Measurements from ENCODE around the gene DDIT4. TPM values are rescaled to one million over a fixed set of nuclear protein-coding genes. Genes with fewer than 3 reads are reported as not detected.

DDIT4 gene
- total and polyA plus RNA-seq, 9 of the 15 experiments (the other 6 are each of a cell fraction or from before 2014, with no cell fraction given) = 8.2 to 675 (median 159) TPM

DNA sequence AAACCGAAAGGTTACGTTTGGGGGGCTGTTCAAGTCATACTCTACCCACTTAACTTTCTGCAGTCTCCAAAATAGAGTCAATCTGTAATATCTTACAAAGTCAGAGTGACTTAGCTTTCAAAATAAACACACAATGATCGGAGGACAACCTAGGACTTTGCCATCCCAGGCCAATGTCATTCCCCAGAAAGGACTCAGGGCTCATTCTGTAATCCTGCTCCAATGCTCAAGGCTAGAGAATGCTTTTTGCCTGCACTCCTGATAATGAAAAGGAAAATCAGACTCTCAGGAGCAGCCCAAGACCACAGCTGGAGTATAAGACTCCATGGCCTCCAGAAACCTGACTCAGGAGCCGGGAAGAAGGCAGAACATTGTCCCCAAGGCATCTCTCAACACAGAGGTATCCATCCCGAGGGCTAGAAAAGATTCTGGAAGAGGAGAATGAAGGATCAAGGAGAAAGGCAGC is 29.1 kb upstream of the DDIT4 start (continued):
- TF ChIP-seq, protein P1, sequence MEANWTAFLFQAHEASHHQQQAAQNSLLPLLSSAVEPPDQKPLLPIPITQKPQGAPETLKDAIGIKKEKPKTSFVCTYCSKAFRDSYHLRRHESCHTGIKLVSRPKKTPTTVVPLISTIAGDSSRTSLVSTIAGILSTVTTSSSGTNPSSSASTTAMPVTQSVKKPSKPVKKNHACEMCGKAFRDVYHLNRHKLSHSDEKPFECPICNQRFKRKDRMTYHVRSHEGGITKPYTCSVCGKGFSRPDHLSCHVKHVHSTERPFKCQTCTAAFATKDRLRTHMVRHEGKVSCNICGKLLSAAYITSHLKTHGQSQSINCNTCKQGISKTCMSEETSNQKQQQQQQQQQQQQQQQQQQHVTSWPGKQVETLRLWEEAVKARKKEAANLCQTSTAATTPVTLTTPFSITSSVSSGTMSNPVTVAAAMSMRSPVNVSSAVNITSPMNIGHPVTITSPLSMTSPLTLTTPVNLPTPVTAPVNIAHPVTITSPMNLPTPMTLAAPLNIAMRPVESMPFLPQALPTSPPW (CRISPR knock-in tag; IDR thresholded peaks at IDR 0.05) = no peak
- TF ChIP-seq SMAD3 (CRISPR knock-in tag; conservative IDR thresholded peaks at IDR 0.05) (no peak), GABPA (tag; conservative IDR thresholded peaks at IDR 0.05; ENCODE audit: low read depth) (no peak), LARP7 (IDR thresholded peaks at IDR 0.05) (no peak), CBFA2T2 (conservative IDR thresholded peaks at IDR 0.05) (no peak), NFE2L1 (tag; IDR thresholded peaks at IDR 0.05; ENCODE audit: borderline replicate concordance, low read depth) (no peak)
- TF ChIP-seq, protein P2, sequence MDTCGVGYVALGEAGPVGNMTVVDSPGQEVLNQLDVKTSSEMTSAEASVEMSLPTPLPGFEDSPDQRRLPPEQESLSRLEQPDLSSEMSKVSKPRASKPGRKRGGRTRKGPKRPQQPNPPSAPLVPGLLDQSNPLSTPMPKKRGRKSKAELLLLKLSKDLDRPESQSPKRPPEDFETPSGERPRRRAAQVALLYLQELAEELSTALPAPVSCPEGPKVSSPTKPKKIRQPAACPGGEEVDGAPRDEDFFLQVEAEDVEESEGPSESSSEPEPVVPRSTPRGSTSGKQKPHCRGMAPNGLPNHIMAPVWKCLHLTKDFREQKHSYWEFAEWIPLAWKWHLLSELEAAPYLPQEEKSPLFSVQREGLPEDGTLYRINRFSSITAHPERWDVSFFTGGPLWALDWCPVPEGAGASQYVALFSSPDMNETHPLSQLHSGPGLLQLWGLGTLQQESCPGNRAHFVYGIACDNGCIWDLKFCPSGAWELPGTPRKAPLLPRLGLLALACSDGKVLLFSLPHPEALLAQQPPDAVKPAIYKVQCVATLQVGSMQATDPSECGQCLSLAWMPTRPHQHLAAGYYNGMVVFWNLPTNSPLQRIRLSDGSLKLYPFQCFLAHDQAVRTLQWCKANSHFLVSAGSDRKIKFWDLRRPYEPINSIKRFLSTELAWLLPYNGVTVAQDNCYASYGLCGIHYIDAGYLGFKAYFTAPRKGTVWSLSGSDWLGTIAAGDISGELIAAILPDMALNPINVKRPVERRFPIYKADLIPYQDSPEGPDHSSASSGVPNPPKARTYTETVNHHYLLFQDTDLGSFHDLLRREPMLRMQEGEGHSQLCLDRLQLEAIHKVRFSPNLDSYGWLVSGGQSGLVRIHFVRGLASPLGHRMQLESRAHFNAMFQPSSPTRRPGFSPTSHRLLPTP (IDR thresholded peaks at IDR 0.05; ENCODE audit: borderline replicate concordance, extremely low read depth, insufficient read length) = no peak
- TF ChIP-seq, protein P3, sequence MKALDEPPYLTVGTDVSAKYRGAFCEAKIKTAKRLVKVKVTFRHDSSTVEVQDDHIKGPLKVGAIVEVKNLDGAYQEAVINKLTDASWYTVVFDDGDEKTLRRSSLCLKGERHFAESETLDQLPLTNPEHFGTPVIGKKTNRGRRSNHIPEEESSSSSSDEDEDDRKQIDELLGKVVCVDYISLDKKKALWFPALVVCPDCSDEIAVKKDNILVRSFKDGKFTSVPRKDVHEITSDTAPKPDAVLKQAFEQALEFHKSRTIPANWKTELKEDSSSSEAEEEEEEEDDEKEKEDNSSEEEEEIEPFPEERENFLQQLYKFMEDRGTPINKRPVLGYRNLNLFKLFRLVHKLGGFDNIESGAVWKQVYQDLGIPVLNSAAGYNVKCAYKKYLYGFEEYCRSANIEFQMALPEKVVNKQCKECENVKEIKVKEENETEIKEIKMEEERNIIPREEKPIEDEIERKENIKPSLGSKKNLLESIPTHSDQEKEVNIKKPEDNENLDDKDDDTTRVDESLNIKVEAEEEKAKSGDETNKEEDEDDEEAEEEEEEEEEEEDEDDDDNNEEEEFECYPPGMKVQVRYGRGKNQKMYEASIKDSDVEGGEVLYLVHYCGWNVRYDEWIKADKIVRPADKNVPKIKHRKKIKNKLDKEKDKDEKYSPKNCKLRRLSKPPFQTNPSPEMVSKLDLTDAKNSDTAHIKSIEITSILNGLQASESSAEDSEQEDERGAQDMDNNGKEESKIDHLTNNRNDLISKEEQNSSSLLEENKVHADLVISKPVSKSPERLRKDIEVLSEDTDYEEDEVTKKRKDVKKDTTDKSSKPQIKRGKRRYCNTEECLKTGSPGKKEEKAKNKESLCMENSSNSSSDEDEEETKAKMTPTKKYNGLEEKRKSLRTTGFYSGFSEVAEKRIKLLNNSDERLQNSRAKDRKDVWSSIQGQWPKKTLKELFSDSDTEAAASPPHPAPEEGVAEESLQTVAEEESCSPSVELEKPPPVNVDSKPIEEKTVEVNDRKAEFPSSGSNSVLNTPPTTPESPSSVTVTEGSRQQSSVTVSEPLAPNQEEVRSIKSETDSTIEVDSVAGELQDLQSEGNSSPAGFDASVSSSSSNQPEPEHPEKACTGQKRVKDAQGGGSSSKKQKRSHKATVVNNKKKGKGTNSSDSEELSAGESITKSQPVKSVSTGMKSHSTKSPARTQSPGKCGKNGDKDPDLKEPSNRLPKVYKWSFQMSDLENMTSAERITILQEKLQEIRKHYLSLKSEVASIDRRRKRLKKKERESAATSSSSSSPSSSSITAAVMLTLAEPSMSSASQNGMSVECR (CRISPR knock-in tag; IDR thresholded peaks at IDR 0.05) = no peak
- TF ChIP-seq, protein P4, sequence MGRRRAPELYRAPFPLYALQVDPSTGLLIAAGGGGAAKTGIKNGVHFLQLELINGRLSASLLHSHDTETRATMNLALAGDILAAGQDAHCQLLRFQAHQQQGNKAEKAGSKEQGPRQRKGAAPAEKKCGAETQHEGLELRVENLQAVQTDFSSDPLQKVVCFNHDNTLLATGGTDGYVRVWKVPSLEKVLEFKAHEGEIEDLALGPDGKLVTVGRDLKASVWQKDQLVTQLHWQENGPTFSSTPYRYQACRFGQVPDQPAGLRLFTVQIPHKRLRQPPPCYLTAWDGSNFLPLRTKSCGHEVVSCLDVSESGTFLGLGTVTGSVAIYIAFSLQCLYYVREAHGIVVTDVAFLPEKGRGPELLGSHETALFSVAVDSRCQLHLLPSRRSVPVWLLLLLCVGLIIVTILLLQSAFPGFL (CRISPR knock-in tag; IDR thresholded peaks at IDR 0.05) = no peak
- TF ChIP-seq, protein P5, sequence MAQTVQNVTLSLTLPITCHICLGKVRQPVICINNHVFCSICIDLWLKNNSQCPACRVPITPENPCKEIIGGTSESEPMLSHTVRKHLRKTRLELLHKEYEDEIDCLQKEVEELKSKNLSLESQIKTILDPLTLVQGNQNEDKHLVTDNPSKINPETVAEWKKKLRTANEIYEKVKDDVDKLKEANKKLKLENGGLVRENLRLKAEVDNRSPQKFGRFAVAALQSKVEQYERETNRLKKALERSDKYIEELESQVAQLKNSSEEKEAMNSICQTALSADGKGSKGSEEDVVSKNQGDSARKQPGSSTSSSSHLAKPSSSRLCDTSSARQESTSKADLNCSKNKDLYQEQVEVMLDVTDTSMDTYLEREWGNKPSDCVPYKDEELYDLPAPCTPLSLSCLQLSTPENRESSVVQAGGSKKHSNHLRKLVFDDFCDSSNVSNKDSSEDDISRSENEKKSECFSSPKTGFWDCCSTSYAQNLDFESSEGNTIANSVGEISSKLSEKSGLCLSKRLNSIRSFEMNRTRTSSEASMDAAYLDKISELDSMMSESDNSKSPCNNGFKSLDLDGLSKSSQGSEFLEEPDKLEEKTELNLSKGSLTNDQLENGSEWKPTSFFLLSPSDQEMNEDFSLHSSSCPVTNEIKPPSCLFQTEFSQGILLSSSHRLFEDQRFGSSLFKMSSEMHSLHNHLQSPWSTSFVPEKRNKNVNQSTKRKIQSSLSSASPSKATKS (CRISPR knock-in tag; IDR thresholded peaks at IDR 0.05) = no peak
- TF ChIP-seq, protein P6, sequence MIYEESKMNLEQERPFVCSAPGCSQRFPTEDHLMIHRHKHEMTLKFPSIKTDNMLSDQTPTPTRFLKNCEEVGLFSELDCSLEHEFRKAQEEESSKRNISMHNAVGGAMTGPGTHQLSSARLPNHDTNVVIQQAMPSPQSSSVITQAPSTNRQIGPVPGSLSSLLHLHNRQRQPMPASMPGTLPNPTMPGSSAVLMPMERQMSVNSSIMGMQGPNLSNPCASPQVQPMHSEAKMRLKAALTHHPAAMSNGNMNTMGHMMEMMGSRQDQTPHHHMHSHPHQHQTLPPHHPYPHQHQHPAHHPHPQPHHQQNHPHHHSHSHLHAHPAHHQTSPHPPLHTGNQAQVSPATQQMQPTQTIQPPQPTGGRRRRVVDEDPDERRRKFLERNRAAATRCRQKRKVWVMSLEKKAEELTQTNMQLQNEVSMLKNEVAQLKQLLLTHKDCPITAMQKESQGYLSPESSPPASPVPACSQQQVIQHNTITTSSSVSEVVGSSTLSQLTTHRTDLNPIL (CRISPR knock-in tag; IDR thresholded peaks at IDR 0.05) = no peak
